Gastrocnemius medialis (tissue), 4 donors: ENCODE measurements around the gene CYSRT1. TPM values are rescaled to one million over a fixed set of nuclear protein-coding genes. Genes with fewer than 3 reads are reported as not detected.
A peak's percentile ranks its signal among the peaks of the same experiment; 100 is the strongest.

Source experiments
- ATAC-seq, 2 donors: fragments of 150-250 bp; one replicate each; pipeline ENCODE4 v1.9.1; 2016
- DNase-seq, 2 donors: peaks; one replicate each; pipeline ENCODE4 v3.0.0-alpha.2; 2019
- H3K27ac ChIP-seq, 4 donors: fragments of 200-600 bp; sonication (generic); 1 replicate in 1 of 4; 2 replicates in 3 of 4; pipeline ENCODE4 v1.5.1; 2016 to 2018; ENCODE audit warnings: mild to moderate bottlenecking in 2 of 4, moderate library complexity in 1 of 4
- H3K27me3 ChIP-seq, 3 donors: fragments of 200-600 bp; sonication (generic) in 2 of 3; 1 replicate in 1 of 3; 2 replicates in 2 of 3; pipeline versions ENCODE4 v1.5.1 to v1.6.0; 2016 to 2019; ENCODE audit warnings: mild to moderate bottlenecking in 1 of 3, moderate library complexity in 1 of 3
- H3K36me3 ChIP-seq, 2 donors: fragments of 200-600 bp; sonication (generic) in 1 of 2; one replicate each; pipeline ENCODE4 v1.5.1; 2017 to 2018
- H3K4me1 ChIP-seq, 2 donors: fragments of 200-600 bp; sonication (generic) in 1 of 2; one replicate each; pipeline ENCODE4 v1.5.1; 2016 to 2017; ENCODE audit warnings: mild to moderate bottlenecking in 2 of 2
- H3K4me3 ChIP-seq, 4 donors: fragments of 200-600 bp; sonication (generic) in 3 of 4; 1 replicate in 1 of 4; 2 replicates in 3 of 4; pipeline ENCODE4 v1.5.1; 2016 to 2019; ENCODE audit warnings: mild to moderate bottlenecking in 2 of 4
- H3K9me3 ChIP-seq, 3 donors: fragments of 200-600 bp; sonication (generic) in 2 of 3; 1 replicate in 1 of 3; 2 replicates in 2 of 3; pipeline ENCODE4 v1.5.1; 2016 to 2019
- POLR2A ChIP-seq, 2 donors: fragments of 450-650 bp; IDR thresholded peaks; one replicate each; pipeline ENCODE4 v1.6.1; 2017; ENCODE audit warnings: antibody characterized with exemption in 2 of 2, mild to moderate bottlenecking in 2 of 2, moderate library complexity in 2 of 2
- in situ Hi-C, 4 donors: fragments of 200-750 bp; cut with MboI; loops; one replicate each; pipeline versions ENCODE4 v1.15.0 to v1.8.0; 2017; ENCODE audit warnings: low sequenced_read_pairs in 4 of 4
- intact Hi-C: fragments of 100-400 bp; cut with DNase I; formaldehyde crosslinking; loops from one replicate; pipeline ENCODE4 v1.15.1; 2023; ENCODE audit warnings: low total_unique reads
- total RNA-seq, 4 donors: library from RNA; depleted of rRNA; stranded (reverse); fragments of >200 nt; gene quantifications; one replicate each; pipeline versions ENCODE4 v1.1.0 to v1.2.3, GENCODE V29; 2016
- TF ChIP-seq, protein P1 (sequence below), 5 experiments: fragments of 450-650 bp in 3 of 5; fragments of 200-600 bp in 2 of 5; sonication (generic) in 2 of 5; IDR thresholded peaks in 4 of 5; conservative IDR thresholded peaks in 1 of 5; 1 replicate in 4 of 5; 2 replicates in 1 of 5; pipeline ENCODE4 v1.5.1; 2016 to 2019; ENCODE audit warnings: antibody characterized with exemption in 5 of 5, mild to moderate bottlenecking in 3 of 5, moderate library complexity in 3 of 5

Gene CYSRT1
- total RNA-seq, 4 donors from 2014 or later, result 0.42 TPM; not detected in 3

- intact Hi-C loops (no loop called here), in situ Hi-C loops (no loop called here)
- H3K27ac ChIP-seq, result no peak overlapping the region
- H3K4me1 ChIP-seq, result peaks cover 40 to 44% of the 10 kb centered on the region in 2 donors
- no peaks in the 10 kb centered on the region for H3K9me3 ChIP-seq
- peaks cover 0 to 17% of the 10 kb centered on the region in 2 donors for H3K36me3 ChIP-seq
- no peak for DNase-seq
- TF ChIP-seq POLR2A (IDR thresholded peaks at IDR 0.05), result no peak
- no peak for ATAC-seq
- no peak overlapping the region for H3K4me3 ChIP-seq
- H3K27me3 ChIP-seq, result peaks cover 0 to 11% (median 0%) of the 10 kb centered on the region in 3 donors
Observed at GRCh38 chr9:137272241-137273094, 47.5 kb downstream of the CYSRT1 start.

DNA sequence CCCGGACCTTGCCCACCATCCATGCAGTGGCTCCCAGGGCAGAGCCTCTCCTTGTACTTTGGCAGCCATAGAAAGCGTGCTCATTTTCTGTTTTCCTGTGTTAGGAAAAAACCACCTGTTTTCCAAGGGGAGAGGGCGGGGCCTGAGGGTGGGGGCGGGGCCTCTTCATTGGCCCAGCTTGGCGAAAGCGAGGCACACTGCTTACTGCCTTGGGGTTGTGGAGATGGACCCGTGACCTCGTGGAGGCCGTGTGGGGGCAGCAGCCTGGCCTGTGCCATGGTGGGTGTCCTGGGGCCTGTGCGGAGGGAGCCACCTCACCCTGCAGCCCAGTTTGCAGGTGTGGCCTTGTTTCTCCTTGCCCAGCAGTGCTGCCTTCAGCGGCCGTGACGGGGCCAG, 48.1 kb downstream of the CYSRT1 start:
- ATAC-seq (no peak), DNase-seq (no peak)
- intact Hi-C loops (no loop called here), in situ Hi-C loops (no loop called here)
- Histone ChIP-seq H3K27me3 (peaks cover 2 to 15% (median 3%) of the 10 kb centered on the region in 3 donors), H3K27ac (no peak overlapping the region), H3K9me3 (no peaks in the 10 kb centered on the region), H3K36me3 (peaks cover 0 to 17% of the 10 kb centered on the region in 2 donors), H3K4me1 (peaks cover 34 to 38% of the 10 kb centered on the region in 2 donors), H3K4me3 (no peak overlapping the region)
- TF ChIP-seq, protein P1, sequence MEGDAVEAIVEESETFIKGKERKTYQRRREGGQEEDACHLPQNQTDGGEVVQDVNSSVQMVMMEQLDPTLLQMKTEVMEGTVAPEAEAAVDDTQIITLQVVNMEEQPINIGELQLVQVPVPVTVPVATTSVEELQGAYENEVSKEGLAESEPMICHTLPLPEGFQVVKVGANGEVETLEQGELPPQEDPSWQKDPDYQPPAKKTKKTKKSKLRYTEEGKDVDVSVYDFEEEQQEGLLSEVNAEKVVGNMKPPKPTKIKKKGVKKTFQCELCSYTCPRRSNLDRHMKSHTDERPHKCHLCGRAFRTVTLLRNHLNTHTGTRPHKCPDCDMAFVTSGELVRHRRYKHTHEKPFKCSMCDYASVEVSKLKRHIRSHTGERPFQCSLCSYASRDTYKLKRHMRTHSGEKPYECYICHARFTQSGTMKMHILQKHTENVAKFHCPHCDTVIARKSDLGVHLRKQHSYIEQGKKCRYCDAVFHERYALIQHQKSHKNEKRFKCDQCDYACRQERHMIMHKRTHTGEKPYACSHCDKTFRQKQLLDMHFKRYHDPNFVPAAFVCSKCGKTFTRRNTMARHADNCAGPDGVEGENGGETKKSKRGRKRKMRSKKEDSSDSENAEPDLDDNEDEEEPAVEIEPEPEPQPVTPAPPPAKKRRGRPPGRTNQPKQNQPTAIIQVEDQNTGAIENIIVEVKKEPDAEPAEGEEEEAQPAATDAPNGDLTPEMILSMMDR (IDR thresholded peaks at IDR 0.05 in 4 of 5, conservative IDR thresholded peaks at IDR 0.05 in 1 of 5), result no peak
- no peak for TF ChIP-seq POLR2A (IDR thresholded peaks at IDR 0.05)

GRCh38 chr9:137273611-137274320, 48.8 kb downstream of the CYSRT1 start:
- Histone ChIP-seq H3K27me3 (peaks cover 3 to 19% (median 4%) of the 10 kb centered on the region in 3 donors), H3K27ac (no peak overlapping the region), H3K9me3 (no peaks in the 10 kb centered on the region), H3K4me1 (peaks cover 27 to 33% of the 10 kb centered on the region in 2 donors), H3K4me3 (no peak overlapping the region), H3K36me3 (peaks cover 0 to 17% of the 10 kb centered on the region in 2 donors)
- intact Hi-C loops (no loop called here), in situ Hi-C loops (no loop called here)
- no peak for TF ChIP-seq POLR2A (IDR thresholded peaks at IDR 0.05)
- DNase-seq (no peak), ATAC-seq (no peak)

GRCh38 chr9:137275203-137275587, 50.2 kb downstream of the CYSRT1 start:
- intact Hi-C loops, result no loop called here
- ATAC-seq (no peak), DNase-seq (no peak)
- Histone ChIP-seq H3K36me3 (peaks cover 0 to 17% of the 10 kb centered on the region in 2 donors), H3K27ac (peak overlapping the region in 2 of 4 donors; percentile 78 to 83), H3K27me3 (peaks cover 6 to 27% (median 8%) of the 10 kb centered on the region in 3 donors), H3K9me3 (no peaks in the 10 kb centered on the region), H3K4me3 (no peak overlapping the region), H3K4me1 (peaks cover 17 to 21% of the 10 kb centered on the region in 2 donors)
- in situ Hi-C loops, result loop anchor here in 3 of 4 donors (25.0 kb wide), 1 partner anchor 137 kb away; the partner anchor contains the start of genes EXD3 (in 3 of the 3) and NOXA1 (in 3 of the 3)
- TF ChIP-seq, protein P1 (IDR thresholded peaks at IDR 0.05 in 4 of 5, conservative IDR thresholded peaks at IDR 0.05 in 1 of 5), result no peak
- no peak for TF ChIP-seq POLR2A (IDR thresholded peaks at IDR 0.05)

Other genes starting within 250 kb of the CYSRT1 start
- 10 to 100 TPM in 3 of 4 donors, 1 to 10 TPM in 1; 2.3 to 35.2 (median 27.0) TPM for gene PTGDS, start 247.7 kb upstream of the CYSRT1 start, total RNA-seq
- under 1 TPM in 1 of 4 donors, not detected in 3; 0.10 TPM for gene LCNL1, start 242.2 kb upstream of the CYSRT1 start, total RNA-seq
- gene PAXX, start 232.8 kb upstream of the CYSRT1 start, total RNA-seq, result 10 to 100 TPM; 10.8 to 15.6 (median 14.6) TPM
- under 1 TPM in 1 of 4 donors, not detected in 3; 0.36 TPM for gene CLIC3, start 228.6 kb upstream of the CYSRT1 start, total RNA-seq
- 10 to 100 TPM; 14.1 to 20.0 (median 16.7) TPM for gene ABCA2, start 196.9 kb upstream of the CYSRT1 start, total RNA-seq
- not detected for gene FUT7, start 193.1 kb upstream of the CYSRT1 start, total RNA-seq
- gene NPDC1, start 179.0 kb upstream of the CYSRT1 start, total RNA-seq, result 10 to 100 TPM; 11.3 to 22.3 (median 19.0) TPM
- gene ENTPD2, start 171.1 kb upstream of the CYSRT1 start, total RNA-seq, result under 1 TPM in 2 of 4 donors, not detected in 2; 0.22 to 0.55 TPM
- under 1 TPM in 3 of 4 donors, not detected in 1; 0.16 to 0.24 (median 0.17) TPM for gene SAPCD2, start 154.6 kb upstream of the CYSRT1 start, total RNA-seq
- gene UAP1L1, start 147.7 kb upstream of the CYSRT1 start, total RNA-seq, result 1 to 10 TPM in 2 of 4 donors, under 1 TPM in 2; 0.49 to 2.5 (median 1.5) TPM
- gene MAN1B1, start 138.2 kb upstream of the CYSRT1 start, total RNA-seq, result 10 to 100 TPM; 15.9 to 31.9 (median 21.1) TPM
- gene DPP7, start 110.4 kb upstream of the CYSRT1 start, total RNA-seq, result 10 to 100 TPM; 36.9 to 63.1 (median 55.9) TPM
- gene GRIN1, start 86.0 kb upstream of the CYSRT1 start, total RNA-seq, result not detected
- gene LRRC26, start 55.1 kb upstream of the CYSRT1 start, total RNA-seq, result not detected
- gene TMEM210, start 53.1 kb upstream of the CYSRT1 start, total RNA-seq, result not detected
- 10 to 100 TPM; 10.2 to 12.4 (median 10.8) TPM for gene ANAPC2, start 36.6 kb upstream of the CYSRT1 start, total RNA-seq
- 100 to 1,000 TPM in 2 of 4 donors, 10 to 100 TPM in 2; 73.3 to 164 (median 94.4) TPM for gene SSNA1, start 36.5 kb upstream of the CYSRT1 start, total RNA-seq
- gene TPRN, start 24.4 kb upstream of the CYSRT1 start, total RNA-seq, result 10 to 100 TPM in 1 of 4 donors, 1 to 10 TPM in 3; 3.4 to 10.2 (median 6.3) TPM
- gene TMEM203, start 19.5 kb upstream of the CYSRT1 start, total RNA-seq, result 10 to 100 TPM; 24.7 to 45.9 (median 32.0) TPM
- 1 to 10 TPM; 2.4 to 5.0 (median 4.1) TPM for gene NDOR1, start 19.5 kb upstream of the CYSRT1 start, total RNA-seq
- gene RNF208, start 2.9 kb upstream of the CYSRT1 start, total RNA-seq, result 1 to 10 TPM; 1.1 to 6.5 (median 1.5) TPM
- gene RNF224, start 2.3 kb downstream of the CYSRT1 start, total RNA-seq, result not detected
- gene SLC34A3, start 5.7 kb downstream of the CYSRT1 start, total RNA-seq, result not detected
- gene TUBB4B, start 16.1 kb downstream of the CYSRT1 start, total RNA-seq, result 100 to 1,000 TPM; 222 to 495 (median 363) TPM
- not detected for gene STPG3, start 26.1 kb downstream of the CYSRT1 start, total RNA-seq
- 10 to 100 TPM; 21.6 to 61.5 (median 39.4) TPM for gene NELFB, start 30.2 kb downstream of the CYSRT1 start, total RNA-seq
- gene TOR4A, start 52.6 kb downstream of the CYSRT1 start, total RNA-seq, result 1 to 10 TPM; 1.2 to 2.8 (median 1.7) TPM
- 1 to 10 TPM; 1.9 to 5.4 (median 3.4) TPM for gene NRARP, start 77.1 kb downstream of the CYSRT1 start, total RNA-seq
- gene EXD3, start 198.0 kb downstream of the CYSRT1 start, total RNA-seq, result 10 to 100 TPM in 1 of 4 donors, 1 to 10 TPM in 3; 4.8 to 12.5 (median 6.4) TPM
- 1 to 10 TPM in 3 of 4 donors, under 1 TPM in 1; 0.41 to 2.5 (median 1.8) TPM for gene NOXA1, start 198.2 kb downstream of the CYSRT1 start, total RNA-seq
- under 1 TPM in 1 of 4 donors, not detected in 3; 0.23 TPM for gene ENTPD8, start 216.2 kb downstream of the CYSRT1 start, total RNA-seq
- gene NSMF, start 234.2 kb downstream of the CYSRT1 start, total RNA-seq, result 1 to 10 TPM; 4.4 to 8.4 (median 7.1) TPM